Activated CD4-positive, alpha-beta memory T cell treated with anti-CD3 and anti-CD28 coated beads for 36 hours (primary cell): ENCODE measurements around the gene PRMT9. TPM values are rescaled to one million over a fixed set of nuclear protein-coding genes. Genes with fewer than 3 reads are reported as not detected.

Experiments used
- CTCF ChIA-PET: fragments of 350-600 bp; sonication (Branson Sonifier 250); formaldehyde crosslinking; loops from one replicate; lab custom pipeline; 2021; ENCODE audit warnings: antibody characterized with exemption, inconsistent platforms; lab: Charles Lee
- POLR2A ChIA-PET: fragments of 350-600 bp; sonication (Branson Sonifier 250); formaldehyde crosslinking; loops from one replicate; lab custom pipeline; 2021; ENCODE audit warnings: antibody characterized with exemption; lab: Charles Lee
- DNase-seq: peaks from one replicate; pipeline ENCODE4 v3.0.0-alpha.2; 2020
- H3K27ac Mint-ChIP-seq: one replicate; pipeline ENCODE4 v1.8.0; 2021; ENCODE audit warnings: mixed read lengths
- H3K27me3 Mint-ChIP-seq: one replicate; pipeline ENCODE4 v1.8.0; 2021; ENCODE audit warnings: mixed read lengths
- H3K36me3 Mint-ChIP-seq: one replicate; pipeline ENCODE4 v1.8.0; 2021; ENCODE audit warnings: mixed read lengths
- H3K4me1 Mint-ChIP-seq: one replicate; pipeline ENCODE4 v1.8.0; 2021; ENCODE audit warnings: low read depth, mixed read lengths
- H3K4me3 Mint-ChIP-seq: one replicate; pipeline ENCODE4 v1.8.0; 2021; ENCODE audit warnings: mild to moderate bottlenecking, mixed read lengths
- H3K9me3 Mint-ChIP-seq: one replicate; pipeline ENCODE4 v1.8.0; 2021; ENCODE audit warnings: mixed read lengths
- intact Hi-C: fragments of 100-400 bp; cut with micrococcal nuclease; formaldehyde crosslinking; loops from one replicate; pipeline ENCODE4 v1.15.1; 2023
- total RNA-seq, 2 experiments: library from RNA; stranded (reverse); gene quantifications; one replicate each; pipeline ENCODE4 v1.2.3, GENCODE V29; 2021

Gene PRMT9
- total RNA-seq, 2 experiments from 2014 or later = 7.9 to 8.3 TPM

DNA sequence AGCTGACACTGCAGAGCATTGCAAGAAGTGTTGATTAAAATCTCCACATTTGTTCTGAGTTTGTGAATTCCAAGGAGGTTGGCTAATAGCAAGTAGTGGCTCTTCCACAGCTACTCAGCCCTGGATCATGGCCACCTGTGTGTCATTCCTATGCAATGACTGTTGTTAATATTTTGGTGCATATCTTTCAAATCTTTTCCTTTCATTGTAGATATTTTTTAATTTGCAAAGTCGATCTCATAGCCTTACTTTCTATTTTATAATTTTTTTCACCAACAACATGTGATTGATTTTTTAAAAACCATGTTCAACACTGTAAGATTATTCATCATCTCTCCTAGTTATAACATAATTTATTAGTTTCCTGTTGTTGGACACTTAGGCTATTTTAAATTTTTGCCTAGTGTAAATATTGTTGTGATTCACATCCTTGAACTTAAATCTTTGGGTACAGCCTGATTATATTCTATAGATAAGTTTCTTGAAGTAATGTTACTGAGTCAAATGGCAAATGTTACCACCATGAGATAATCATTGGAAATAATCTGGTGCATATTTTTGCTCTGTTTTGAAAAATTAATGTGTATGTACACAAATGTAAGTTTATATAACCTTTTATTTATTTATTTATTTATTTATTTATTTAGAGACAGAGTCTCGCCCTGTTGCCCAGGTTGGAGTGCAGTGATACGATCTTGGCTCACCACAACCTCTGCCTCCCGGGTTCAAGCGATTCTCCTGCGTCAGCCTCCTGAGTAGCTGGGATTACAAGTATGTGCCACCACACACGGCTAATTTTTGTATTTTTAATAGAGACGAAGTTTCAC is 30.8 kb upstream of the PRMT9 start:
- CTCF ChIA-PET = interaction anchor here (0.6 kb wide), 1 partner anchor 593 kb away, joined by 3 read pairs; no protein-coding TSS in a partner anchor
- Mint-ChIP-seq H3K27ac (no peak overlapping the region), H3K36me3 (no peaks in the 10 kb centered on the region), H3K4me3 (no peak overlapping the region), H3K4me1 (peaks cover 4% of the 10 kb centered on the region), H3K27me3 (peaks cover 2% of the 10 kb centered on the region), H3K9me3 (no peaks in the 10 kb centered on the region)
- POLR2A ChIA-PET = no interaction called here
- DNase-seq = no peak
- intact Hi-C loops = no loop called here

DNA sequence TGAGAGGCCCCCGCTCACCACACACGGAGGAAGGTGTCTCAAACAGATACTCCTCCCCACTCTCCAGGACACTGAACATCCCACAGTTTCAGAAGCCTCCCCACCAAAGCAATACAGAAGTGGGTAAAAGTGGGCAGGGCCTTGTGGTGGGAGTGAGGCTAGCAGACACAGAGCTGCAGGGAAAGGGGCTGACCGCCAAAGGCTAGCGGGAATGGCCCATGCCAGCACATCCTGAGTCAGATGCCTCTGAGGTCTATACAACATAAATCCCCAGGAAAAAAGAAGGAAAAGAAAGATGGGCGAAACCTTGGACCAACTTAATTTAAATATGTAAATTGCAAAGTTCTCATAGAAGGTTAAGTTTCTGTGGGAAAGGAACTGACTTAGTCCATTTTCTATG is 26.0 kb upstream of the PRMT9 start:
- H3K9me3 Mint-ChIP-seq = no peaks in the 10 kb centered on the region
- POLR2A ChIA-PET = no interaction called here

DNA sequence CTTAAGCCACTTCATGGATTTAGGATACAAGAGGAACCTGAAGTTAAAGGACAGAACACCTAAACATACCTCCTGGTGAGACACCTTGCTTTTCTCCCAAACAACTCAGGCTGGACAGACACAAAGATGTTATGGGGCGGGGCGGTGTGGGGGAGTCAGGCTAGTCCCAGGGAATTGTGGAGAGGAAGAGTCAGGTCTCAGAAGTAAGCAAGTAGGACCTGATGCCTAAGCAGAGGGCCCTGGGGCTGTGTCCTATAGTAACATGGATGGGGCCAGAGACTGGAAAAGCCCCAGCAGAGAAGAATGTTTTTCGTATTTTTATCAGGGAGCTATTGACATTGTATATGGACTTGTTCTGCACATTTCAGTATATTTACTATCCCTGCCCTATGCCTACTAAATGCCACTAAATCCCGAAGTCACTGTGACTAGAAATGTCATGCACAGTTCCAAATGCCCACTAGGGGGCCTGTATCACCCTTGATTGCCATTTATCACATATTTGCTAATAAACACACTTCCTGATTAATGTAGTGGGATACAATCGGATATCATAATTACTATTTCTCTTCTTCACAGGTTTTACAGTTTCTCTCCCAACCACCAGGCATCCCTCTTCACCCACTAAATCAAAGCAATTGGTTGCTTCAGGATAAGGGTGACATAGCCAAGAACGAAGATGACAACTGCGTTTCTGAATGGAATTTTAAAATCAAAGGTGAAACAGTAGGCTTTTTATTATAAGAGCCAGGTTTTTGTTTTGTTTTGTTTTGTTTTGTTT is 24.1 kb upstream of the PRMT9 start:
- ChIA-PET POLR2A (no interaction called here), CTCF (interaction anchor here (0.5 to 7.6 kb wide), 22 partner anchors 9 to 223 kb away, joined by 3 to 224 read pairs (median 3); partner anchors contain the start of gene ARHGAP10)
- no peaks in the 10 kb centered on the region for H3K9me3 Mint-ChIP-seq
- H3K4me3 Mint-ChIP-seq = no peak overlapping the region
- no peak overlapping the region for H3K27ac Mint-ChIP-seq
- DNase-seq = peak; percentile 61
- H3K27me3 Mint-ChIP-seq = no peaks in the 10 kb centered on the region
- intact Hi-C loops = loop anchor here (1.0 to 2.0 kb wide), 2 partner anchors 23 to 158 kb away; no protein-coding TSS in a partner anchor
- no peaks in the 10 kb centered on the region for H3K4me1 Mint-ChIP-seq
- H3K36me3 Mint-ChIP-seq = no peaks in the 10 kb centered on the region

More for the DNA sequence above, 26.0 kb upstream of the PRMT9 start:
- Mint-ChIP-seq H3K4me1 (no peaks in the 10 kb centered on the region), H3K27ac (no peak overlapping the region), H3K36me3 (no peaks in the 10 kb centered on the region), H3K27me3 (no peaks in the 10 kb centered on the region), H3K4me3 (no peak overlapping the region)
- CTCF ChIA-PET = interaction anchor here (0.6 to 7.6 kb wide), 4 partner anchors 9 to 155 kb away, joined by 3 to 224 read pairs (median 6); no protein-coding TSS in a partner anchor
- intact Hi-C loops = loop anchor here (2.0 kb wide), 1 partner anchor 21 kb away; no protein-coding TSS in a partner anchor
- DNase-seq = no peak

DNA sequence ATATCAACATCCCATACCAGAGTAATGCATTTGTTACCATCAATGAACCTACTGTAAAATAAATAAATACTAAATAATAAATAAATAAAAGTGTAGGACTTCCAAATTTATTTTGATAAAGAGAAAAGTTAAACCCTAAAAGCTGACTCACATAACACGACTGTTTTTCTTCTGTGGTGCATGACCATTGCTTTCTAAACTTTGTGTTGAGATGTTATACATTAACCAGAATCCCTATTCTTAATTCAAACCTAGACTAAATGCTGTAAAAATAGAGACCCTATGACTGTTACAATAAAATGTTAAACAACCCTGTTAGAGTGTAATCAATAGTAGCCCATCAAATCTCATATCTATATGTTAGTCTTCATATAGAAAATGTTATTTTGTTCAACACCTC is 20.9 kb upstream of the PRMT9 start:
- no peaks in the 10 kb centered on the region for H3K4me1 Mint-ChIP-seq
- ChIA-PET POLR2A (no interaction called here), CTCF (interaction anchor here (1.9 kb wide), 1 partner anchor 161 kb away, joined by 28 read pairs; no protein-coding TSS in a partner anchor)
- no peak overlapping the region for H3K27ac Mint-ChIP-seq
- intact Hi-C loops = no loop called here
- H3K36me3 Mint-ChIP-seq = no peaks in the 10 kb centered on the region
- no peaks in the 10 kb centered on the region for H3K27me3 Mint-ChIP-seq
- H3K4me3 Mint-ChIP-seq = no peak overlapping the region
- DNase-seq = no peak
- no peaks in the 10 kb centered on the region for H3K9me3 Mint-ChIP-seq

DNA sequence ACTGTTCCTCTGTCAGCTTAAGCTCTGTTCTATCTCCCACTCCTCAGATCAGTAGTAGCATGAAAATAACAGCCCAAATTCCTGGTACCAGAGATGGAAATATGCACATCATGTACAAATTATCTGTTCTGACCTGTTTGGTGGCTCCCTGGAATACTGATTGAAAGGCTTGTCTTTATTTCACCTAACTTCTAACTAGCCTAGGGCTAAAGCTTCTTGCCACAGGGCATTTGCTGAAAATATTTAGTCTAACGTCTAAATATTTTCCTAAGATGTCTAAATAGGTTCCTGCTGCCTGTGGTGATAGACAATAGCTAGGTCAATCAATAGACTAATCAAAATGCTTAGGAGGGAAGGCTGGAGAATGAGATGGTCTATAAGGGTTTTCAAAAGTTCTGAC is 12.9 kb upstream of the PRMT9 start:
- no peak for DNase-seq
- CTCF ChIA-PET = interaction anchor here (1.5 to 2.0 kb wide), 2 partner anchors 12 to 170 kb away, joined by 7 to 9 read pairs; no protein-coding TSS in a partner anchor
- intact Hi-C loops = no loop called here
- no peaks in the 10 kb centered on the region for H3K9me3 Mint-ChIP-seq
- peaks cover 9% of the 10 kb centered on the region for H3K27me3 Mint-ChIP-seq
- POLR2A ChIA-PET = no interaction called here
- no peak overlapping the region for H3K27ac Mint-ChIP-seq
- H3K36me3 Mint-ChIP-seq = no peaks in the 10 kb centered on the region
- H3K4me3 Mint-ChIP-seq = no peak overlapping the region
- no peaks in the 10 kb centered on the region for H3K4me1 Mint-ChIP-seq

DNA sequence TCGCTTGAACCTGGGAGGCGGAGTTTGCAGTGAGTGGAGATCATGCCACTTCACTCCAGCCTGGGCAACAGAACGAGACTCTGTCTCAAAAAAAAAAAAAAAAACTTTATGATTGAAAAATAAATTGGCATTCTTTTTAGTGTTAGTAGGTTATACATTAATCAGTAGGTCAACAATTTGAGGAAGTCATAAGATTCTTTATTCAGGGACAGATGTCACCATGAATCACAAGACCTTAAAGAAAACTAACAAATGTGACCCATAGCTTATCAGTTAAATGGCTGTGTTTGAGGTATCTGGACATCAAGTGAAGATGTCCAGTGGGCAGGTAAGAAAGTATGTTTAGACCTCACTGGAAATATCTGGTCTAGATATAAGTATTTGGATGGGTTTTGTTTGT is 9.3 kb upstream of the PRMT9 start:
- Mint-ChIP-seq H3K27ac (no peak overlapping the region), H3K4me3 (no peak overlapping the region), H3K36me3 (no peaks in the 10 kb centered on the region), H3K27me3 (peaks cover 11% of the 10 kb centered on the region), H3K9me3 (no peaks in the 10 kb centered on the region), H3K4me1 (peaks cover 3% of the 10 kb centered on the region)
- DNase-seq = no peak
- intact Hi-C loops = no loop called here
- ChIA-PET POLR2A (no interaction called here), CTCF (interaction anchor here (1.0 kb wide), 1 partner anchor 174 kb away, joined by 5 read pairs; no protein-coding TSS in a partner anchor)

DNA sequence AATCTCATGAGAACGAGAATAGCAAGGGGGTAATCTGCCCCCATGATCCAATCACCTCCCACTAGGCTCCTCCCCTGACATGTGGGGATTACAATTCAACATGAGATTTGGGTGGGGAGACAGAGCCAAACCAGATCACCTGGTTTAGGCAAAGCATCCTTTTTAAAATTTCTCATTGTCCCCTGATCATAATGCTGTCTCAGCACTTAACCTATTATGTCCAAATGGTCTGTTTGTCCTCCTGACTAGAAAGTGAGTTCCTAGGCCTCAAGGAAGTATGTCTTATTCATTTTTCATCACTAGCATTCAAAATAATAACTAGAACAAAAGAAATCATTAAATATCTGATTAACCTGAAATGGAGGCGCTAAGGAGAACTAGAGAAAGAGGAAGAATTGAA is 7.9 kb upstream of the PRMT9 start:
- intact Hi-C loops = no loop called here
- Mint-ChIP-seq H3K27me3 (peaks cover 11% of the 10 kb centered on the region), H3K4me3 (no peak overlapping the region), H3K9me3 (no peaks in the 10 kb centered on the region), H3K4me1 (peaks cover 3% of the 10 kb centered on the region), H3K27ac (no peak overlapping the region), H3K36me3 (no peaks in the 10 kb centered on the region)
- ChIA-PET POLR2A (no interaction called here), CTCF (no interaction called here)
- no peak for DNase-seq

DNA sequence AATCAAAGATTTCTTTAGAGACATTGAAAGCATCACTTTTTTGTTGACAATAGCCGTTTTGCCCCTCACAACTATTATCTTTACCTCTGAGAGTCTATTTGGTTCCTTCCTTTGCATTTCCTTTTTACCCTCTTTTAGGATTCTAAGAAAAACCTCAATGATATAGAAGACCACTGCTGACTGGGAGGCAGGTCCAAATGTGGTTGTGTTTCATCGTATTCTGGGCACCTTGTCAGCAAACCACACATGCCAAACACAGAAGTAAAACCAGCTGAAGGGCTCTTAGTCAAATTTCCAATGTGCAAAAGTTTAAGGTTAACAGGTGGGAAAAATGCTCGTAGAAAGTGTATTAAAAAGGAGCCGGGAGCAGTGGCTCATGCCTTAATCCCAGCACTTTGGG is 5.1 kb upstream of the PRMT9 start:
- no peaks in the 10 kb centered on the region for H3K36me3 Mint-ChIP-seq
- ChIA-PET CTCF (interaction anchor here (1.4 to 1.5 kb wide), 2 partner anchors 21 to 178 kb away, joined by 3 to 5 read pairs; no protein-coding TSS in a partner anchor), POLR2A (no interaction called here)
- no peak overlapping the region for H3K4me3 Mint-ChIP-seq
- H3K27ac Mint-ChIP-seq = no peak overlapping the region
- intact Hi-C loops = no loop called here
- no peaks in the 10 kb centered on the region for H3K9me3 Mint-ChIP-seq
- peak; percentile 27 for DNase-seq
- peaks cover 8% of the 10 kb centered on the region for H3K4me1 Mint-ChIP-seq
- H3K27me3 Mint-ChIP-seq = peaks cover 6% of the 10 kb centered on the region

DNA sequence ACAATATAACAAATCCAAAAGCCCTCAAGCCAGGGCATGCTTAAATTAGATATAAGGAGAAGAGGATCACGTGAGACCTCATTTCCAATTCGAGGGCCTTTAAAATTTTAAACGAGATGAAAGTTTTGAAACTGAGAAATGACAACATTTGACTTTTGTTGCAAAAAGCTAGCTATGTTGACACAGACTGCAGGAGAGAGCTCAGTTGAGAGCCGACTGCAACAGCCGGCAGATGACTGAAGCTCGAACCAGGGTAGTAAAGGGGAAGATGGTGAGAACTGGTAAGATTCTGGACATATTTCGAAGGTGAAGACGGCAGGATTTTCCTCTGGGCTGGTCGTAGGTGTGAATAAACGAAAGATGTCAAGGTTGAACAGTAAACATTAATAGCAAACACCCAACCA is 773 bp downstream of the PRMT9 start:
- peak; percentile 31 for DNase-seq
- Mint-ChIP-seq H3K36me3 (peaks cover 6% of the 10 kb centered on the region), H3K9me3 (no peaks in the 10 kb centered on the region), H3K27ac (peak overlapping the region; percentile 88), H3K27me3 (no peaks in the 10 kb centered on the region), H3K4me1 (peaks cover 23% of the 10 kb centered on the region), H3K4me3 (peak overlapping the region; percentile 85)
- ChIA-PET POLR2A (interaction anchor here (1.4 to 1.8 kb wide), 3 partner anchors 49 to 111 kb away, joined by 3 to 12 read pairs (median 10); partner anchors contain the start of genes ARHGAP10 and TMEM184C), CTCF (interaction anchor here (0.7 to 4.8 kb wide), 8 partner anchors 12 to 260 kb away, joined by 3 to 60 read pairs (median 4); partner anchors contain the start of genes ARHGAP10 and TMEM184C)
- intact Hi-C loops = loop anchor here (5.0 kb wide), 1 partner anchor 759 kb away; the partner anchor contains the start of gene NR3C2

DNA sequence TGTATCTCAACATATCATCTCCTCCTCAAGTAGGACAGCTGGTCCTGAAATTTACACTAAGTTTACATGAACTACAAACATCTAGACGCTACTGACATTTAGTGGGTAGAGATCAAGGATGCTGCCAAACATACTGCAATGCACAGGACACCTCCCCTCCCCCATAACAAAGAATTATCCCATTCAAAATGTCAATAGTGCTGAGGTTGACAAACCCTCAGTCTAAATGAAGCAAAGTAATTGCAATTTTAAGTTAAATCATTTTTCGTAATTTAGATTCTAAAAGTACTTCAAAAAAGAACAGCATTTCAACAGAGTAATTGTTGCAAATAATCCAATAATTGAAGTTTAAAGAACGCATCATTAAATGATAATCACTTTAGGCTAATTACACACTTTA is 1.2 kb downstream of the PRMT9 start:
- CTCF ChIA-PET = interaction anchor here (0.7 to 4.8 kb wide), 5 partner anchors 12 to 260 kb away, joined by 3 to 60 read pairs (median 4); partner anchors contain the start of gene ARHGAP10
- DNase-seq = no peak
- POLR2A ChIA-PET = no interaction called here
- H3K36me3 Mint-ChIP-seq = peaks cover 6% of the 10 kb centered on the region
- H3K27ac Mint-ChIP-seq = no peak overlapping the region
- H3K9me3 Mint-ChIP-seq = no peaks in the 10 kb centered on the region
- H3K4me3 Mint-ChIP-seq = peak overlapping the region; percentile 85
- H3K4me1 Mint-ChIP-seq = peaks cover 23% of the 10 kb centered on the region
- H3K27me3 Mint-ChIP-seq = no peaks in the 10 kb centered on the region
- intact Hi-C loops = loop anchor here (5.0 kb wide), 1 partner anchor 760 kb away; the partner anchor contains the start of gene NR3C2

DNA sequence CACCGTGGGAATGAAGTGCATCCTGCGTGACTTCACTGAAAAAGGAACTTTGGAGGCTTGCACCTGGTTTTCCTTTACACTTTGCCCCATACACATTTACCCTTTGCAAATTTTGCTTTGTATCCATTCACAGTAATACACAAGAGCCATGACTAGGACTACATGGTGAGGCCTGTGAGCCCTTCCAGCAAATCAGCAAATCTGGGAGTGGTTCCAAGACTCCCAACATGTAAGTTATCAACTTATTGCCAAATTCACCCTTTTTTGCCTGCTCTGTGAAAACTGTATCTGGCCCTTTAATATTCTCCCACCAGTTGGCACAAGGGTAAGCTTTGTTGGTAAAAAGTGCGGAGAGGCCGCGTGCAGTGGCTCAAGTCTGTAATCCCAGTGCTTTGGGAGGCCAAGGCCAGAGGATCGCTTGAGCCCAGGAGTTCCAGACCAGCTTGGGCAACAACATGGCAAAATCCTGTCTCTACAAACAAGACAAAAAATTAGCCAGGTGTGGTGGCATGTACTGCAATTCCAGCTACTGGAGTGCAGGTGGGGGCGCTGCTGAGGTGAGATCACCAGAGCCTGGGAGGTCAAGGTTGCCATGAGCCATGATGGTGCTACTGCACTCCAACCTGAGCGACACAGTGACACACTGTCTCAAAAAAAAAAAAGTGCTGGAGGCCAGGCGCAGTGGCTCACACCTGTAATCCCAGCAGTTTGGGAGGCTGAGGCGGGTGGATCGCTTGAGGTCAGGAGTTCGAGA is 5.0 kb downstream of the PRMT9 start:
- CTCF ChIA-PET = interaction anchor here (2.6 kb wide), 1 partner anchor 188 kb away, joined by 10 read pairs; no protein-coding TSS in a partner anchor
- POLR2A ChIA-PET = no interaction called here
- DNase-seq = peak; percentile 35
- no peaks in the 10 kb centered on the region for H3K27me3 Mint-ChIP-seq
- H3K4me1 Mint-ChIP-seq = peaks cover 18% of the 10 kb centered on the region
- no peak overlapping the region for H3K4me3 Mint-ChIP-seq
- intact Hi-C loops = no loop called here
- H3K9me3 Mint-ChIP-seq = no peaks in the 10 kb centered on the region
- H3K36me3 Mint-ChIP-seq = peaks cover 5% of the 10 kb centered on the region
- no peak overlapping the region for H3K27ac Mint-ChIP-seq
